SHP77 treated with DMSO at 0.1 percent for 48 hours (cell line): ENCODE data around the gene KRT36.

ENCODE experiments used
- DNase-seq: peaks from one replicate; lab custom pipeline; 2025; lab: John Stamatoyannopoulos, UW

Gene KRT36

DNA sequence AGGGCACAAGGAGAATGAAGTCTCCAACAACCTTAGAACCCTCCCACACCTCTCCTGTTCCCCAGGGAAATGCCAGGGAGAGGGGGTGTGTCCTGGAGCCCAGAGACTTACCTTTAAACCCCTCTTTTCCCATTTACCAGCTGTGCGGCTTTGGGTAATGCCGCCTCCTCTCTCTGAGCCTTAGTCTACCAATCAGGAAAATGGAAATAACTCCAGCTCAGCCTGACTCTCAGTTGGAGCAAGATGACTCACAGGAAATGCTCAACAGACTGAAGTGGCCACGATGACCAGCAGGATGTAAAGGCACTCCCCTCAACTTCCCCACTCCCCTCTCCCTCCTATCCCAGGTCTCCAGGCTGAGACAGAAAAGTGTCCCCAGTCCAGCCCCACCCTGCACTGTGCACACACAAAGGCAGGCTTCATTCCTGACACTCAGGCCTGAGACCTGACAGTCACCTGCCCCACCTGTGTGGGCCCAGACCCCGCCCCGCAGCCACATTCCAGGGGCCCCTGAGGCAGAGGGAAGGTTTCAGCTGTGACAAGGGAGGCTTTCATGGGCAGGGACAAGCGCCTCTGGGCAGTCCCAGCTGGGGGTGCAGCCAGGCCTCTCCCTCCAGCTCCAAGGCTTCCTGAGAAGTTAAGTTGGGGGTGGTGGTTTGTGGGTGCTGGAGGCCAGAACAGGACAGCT, 32.0 kb upstream of the KRT36 start:
- no peak for DNase-seq

DNA sequence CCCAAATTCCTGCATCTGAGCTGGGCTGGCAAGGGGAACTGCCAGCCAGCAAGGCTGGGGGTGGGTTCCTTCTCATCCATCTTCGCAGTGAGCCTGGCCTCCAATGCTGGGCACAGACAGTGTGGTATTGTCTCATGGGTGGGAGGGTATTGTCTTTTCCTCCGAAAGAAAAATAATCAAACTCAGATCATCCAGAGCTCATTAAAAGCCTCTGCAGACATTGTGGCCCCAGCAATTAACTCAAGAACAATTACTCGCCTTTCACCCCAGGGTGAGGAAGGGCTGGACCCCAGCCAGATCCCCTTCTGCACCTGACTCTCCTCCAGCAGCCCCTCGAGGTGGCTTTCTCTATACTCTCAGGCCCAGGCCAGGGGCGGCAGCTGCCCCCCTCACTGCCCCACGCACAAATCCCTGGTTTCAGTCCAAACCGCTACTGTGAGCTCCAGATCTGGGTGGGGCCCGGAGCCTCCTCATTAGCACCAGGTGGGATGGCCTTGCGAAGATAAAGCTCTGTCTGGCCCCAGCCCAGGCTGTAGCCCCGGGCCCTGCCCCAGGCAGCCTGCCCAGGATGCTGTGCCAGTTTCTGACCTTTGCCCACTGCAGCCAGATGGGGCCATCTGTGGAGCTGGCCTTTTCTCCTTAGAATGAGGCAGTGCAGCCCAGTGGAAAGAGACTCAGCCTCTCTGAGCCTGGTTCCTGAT, 31.3 kb upstream of the KRT36 start:
- DNase-seq: no peak

DNA sequence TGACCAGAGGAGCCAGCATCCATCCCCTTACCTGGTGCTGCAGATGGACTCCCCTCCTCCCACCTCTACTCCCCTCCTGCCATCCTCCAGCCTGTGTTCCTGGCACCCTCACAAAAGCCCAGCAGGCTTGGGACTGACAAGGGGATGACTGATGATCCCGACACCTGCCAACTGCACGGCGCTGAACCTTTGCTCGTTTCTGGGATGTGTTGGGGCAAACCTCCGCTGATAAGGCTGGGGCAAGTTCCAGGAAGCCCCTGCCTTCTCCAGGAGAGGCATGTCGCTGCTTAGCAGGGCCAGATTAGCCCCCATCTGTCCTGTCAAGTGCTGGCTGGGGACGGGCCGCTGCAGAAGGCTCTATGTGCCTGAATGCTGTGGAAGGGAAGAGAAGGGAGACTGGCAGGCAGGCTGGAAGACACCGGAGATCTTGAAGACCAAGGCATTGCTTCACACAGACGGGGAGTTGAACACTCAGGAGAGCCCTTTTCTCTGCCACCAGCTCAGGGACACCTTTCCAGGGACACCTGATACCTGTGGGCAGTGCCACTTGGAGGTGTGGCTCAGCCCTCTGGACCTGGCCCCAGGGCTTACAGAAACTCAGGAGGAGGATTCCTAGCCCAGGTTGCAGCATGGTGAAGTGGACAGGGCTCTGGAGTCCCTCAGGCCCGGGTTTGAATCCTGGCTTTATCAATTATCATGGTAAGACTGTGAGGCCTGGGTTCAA, 30.0 kb upstream of the KRT36 start:
- no peak for DNase-seq

DNA sequence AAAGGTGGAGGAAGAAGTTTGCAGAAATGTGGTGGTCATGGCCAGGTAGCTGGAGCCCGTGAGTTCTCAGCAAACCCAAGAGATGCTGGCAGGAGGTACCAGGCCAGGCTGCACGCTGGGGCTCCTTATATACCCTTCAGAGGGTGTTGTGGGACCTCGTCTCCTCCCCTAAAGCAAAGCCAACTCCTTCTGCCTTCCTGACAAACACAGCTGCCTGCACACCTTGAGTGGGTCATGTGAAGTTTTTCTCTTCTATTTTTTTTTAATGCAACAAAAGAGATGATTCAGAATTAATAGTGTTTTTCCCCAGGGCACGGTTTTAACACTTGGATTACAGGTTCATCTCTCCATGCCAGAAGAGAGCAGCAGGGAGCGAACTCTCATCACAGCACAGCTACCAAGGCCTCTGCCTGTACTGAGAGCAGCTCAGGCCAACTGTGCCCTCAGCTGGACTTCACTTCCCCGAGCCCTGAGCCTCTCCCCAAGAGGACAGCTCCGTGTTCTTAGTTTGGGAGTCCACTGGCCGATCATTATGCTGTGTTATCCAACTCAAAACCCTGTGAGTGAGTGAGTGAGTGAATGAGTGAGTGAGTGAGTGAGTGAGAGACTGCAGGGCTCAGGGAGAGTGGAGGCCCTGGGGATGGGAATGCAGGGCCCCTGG, 29.2 kb upstream of the KRT36 start, which contains the start of gene KRT15:
TSS of gene KRT15 (minus strand) at position 102 of the 661 bp plus-strand sequence. CDS start at position 39, 63 bp downstream.
- no peak for DNase-seq

DNA sequence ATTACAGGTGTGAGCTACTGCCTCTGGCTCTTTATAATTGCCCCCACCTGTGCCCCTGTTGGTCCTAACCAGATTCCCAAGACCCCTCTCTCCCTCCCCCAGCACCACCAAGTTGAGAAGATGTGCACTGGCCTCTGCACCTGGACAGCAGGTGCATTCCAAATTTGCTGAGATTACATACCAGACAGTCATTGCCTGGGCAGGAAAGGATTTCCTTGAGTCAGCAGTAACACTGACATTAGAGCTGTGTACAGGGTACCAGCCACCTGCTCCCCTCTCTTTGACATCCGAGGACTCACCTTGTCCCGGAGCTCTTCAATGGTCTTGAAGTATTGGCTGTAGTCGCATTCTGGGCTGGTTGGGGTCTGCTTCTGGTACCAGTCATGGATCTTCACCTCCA, 28.3 kb upstream of the KRT36 start:
- DNase-seq: no peak

DNA sequence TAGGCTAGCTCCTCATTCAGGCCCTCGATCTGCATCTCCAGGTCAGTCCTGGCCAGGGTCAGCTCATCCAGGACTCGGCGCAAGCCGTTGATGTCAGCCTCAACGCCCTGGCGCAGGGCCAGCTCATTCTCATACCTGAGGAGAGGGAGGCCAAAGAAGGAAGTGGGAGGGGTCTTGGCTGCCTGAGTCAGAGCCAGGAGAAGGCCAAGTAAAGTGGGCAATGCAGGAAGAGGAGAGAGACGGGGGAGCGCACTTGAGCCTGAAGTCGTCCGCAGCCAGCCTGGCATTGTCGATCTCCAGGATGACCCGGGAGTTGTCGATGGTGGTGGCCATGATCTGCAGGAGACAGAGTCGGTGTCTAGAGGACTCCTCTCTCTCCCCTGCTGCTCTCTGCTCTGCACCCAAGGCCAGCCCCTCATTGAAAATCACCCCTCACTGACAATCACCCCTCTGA, 27.1 kb upstream of the KRT36 start:
- DNase-seq: no peak

DNA sequence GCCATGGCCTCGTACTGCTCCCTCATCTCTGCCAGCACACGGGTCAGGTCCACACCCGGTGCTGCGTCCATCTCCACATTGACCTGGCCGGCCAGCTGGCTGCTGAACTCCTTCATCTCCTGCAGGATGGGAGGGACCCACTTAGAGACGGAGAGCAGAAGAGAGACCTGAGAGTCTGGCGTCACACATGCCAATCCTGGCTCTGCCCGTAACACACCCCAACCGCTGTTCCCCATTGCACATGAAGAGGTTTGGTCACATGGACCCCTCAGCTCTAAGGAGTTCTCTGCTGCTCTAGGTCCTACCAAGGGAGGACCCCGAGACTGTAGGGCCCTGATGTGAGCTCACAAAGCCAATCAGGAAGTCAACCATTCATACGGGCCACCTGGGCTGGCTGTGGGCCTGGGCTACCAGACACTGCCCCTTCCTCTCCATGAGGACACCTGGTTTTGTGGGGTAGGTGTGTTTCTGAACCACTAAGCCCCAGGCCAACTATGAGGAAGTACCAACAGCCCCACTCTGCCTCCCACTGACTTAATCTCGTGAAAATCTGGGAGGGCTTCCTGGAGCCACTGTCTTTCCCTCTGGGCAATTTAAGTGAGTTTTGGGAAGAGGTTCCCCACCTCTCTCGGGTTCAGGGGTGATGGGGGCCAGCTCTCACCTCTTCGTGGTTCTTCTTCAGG, 26.6 kb upstream of the KRT36 start:
- DNase-seq: no peak

DNA sequence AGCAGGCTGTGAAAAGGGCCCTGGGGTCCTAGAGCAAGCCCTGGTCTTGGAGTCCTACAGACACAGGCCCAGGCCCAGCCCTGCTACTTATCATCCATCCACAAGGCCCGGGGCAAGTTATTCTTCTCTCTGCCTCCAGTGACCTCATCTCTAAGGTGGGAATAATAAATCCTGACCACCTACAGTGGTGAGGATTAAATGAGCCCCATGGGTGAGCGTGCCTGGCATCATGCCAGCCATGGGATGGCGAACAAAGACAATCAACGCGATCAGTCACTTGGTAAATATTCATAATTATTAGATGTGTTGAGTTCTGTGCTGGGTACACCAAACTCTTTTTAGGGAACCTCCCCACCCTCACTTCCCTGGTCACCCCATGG, 23.4 kb upstream of the KRT36 start:
- no peak for DNase-seq

DNA sequence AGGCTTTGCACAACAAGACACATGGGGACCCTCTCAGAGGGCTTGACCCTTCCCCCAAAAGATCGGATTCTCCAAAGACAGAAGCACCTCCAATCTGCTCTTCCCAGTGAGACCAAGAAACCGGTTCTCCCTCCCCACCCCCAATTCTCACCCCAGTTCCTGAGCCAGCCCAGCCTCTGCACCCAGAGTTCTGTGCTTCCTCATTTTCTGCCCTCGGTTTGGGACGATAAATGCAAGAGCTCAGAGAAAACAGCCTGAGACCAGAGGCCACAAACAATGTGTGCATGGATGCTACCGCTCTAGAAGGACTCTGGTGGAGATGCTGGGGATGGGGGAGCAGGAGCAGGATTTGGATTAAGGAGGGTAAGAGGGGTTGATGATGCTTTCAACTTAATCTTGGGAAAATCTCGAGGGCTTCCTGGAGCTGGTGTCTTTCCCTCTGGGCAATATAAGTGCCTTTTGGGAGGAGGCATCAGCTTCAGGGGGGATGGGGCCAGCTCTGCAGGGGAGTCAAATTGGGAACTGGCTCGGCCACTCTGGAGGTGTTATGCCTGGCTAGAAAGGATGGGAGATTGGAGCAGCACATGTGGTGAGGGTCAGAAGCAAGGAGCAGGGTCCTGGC, 22.9 kb upstream of the KRT36 start:
- no peak for DNase-seq

DNA sequence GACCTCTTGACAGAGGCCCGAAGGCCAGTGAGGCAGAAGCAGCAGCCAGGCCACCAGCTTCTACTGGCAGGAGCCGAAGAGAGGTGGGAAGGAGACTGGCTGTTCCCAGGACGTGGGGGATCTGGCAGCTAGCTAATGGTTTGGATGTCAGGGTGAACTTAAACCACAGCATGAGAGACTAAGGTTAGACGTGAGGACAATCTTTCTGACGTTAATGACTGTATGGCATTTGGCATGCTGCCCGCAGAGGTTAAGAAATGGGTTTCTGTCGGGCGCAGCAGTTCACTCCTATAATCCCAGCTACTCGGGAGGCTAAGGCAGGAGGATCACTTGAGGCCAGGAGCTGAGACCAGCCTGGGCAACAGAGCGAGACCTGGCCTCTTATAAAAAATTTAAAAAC, 22.0 kb upstream of the KRT36 start:
- no peak for DNase-seq

DNA sequence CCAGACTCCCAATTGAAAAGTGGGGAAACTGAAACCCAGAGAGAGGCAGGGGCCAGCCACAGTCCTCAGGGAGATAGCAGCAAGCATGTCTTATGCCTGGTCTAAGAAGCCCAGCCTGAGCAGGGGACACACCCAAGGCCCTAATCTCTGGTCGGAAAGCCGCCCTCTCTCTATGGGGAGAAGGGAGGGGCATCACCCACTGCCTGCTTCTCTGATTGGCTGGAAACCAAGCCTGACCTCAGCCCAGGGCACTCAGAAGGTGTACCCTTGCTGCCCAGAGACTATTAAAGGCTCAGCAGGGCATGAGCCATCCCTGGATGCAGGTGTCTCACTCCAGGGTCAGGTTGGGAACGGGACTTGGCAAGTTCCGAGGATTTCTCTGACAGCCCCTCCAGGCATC, 21.4 kb upstream of the KRT36 start:
- no peak for DNase-seq

DNA sequence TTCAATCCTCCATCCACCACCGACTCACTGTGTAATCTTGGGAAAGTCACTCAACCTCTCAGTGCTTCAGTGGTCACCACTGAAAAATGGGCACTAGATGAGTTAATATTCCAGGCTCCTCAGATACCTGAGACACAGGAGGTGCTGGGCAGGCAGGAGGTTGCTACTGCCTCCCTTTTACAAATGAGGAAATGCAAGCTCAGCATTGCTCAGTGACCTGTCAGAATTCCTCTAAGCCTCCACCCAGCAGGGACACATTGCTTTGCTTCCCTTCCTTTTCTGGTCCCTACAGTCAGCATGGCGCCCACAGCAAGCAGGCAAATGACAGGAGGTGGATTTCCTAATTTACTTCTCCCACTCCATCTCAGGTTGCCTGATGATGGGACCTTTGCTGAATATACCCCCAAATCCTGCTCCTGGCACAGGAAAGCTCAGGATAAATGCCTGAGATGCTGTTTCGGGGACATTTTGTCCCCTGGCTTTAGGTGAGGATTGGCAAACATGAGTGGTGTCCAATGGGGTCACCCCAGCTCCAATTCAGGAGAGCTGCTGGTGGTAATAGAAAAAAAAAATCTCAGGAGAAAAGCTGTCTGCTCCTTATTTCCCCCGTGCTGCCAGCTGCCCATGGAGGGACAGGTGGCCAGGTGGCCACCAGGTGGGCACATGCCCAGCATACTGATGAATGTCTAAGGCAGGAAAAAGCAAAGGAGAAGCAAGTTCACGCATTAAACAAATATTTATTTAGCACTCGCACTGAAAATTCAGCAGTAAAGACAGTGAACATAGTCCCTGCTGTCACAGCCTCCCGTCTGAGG, 20.7 kb upstream of the KRT36 start:
- DNase-seq: no peak

DNA sequence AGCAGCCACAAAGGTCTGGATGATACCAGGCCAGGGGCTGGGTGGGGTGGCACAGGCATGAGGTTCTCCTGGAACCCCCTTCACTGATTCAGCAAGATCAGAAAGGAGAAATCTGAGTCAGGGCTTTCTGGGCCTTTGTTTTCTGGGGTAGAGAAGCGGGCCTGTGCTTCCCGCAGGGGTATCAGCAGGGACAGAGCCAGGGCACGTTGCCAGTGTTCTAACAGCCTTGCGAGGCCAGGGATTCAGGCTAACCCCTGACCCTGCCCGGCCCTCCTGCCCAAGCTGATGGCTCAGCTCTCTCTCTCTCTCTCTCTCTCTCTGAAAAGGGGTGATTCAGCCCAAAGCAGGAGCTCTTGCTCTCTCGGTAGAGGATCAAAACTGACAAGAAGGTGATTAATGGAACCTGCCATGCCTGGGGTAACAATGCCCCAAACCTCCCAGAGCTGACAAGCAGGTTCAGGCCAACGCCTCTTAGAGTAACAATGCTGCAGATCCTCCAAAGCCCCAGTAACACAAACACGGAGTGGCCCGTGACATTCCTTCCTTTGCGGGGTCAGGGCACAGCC, 17.7 kb upstream of the KRT36 start:
- DNase-seq: no peak

DNA sequence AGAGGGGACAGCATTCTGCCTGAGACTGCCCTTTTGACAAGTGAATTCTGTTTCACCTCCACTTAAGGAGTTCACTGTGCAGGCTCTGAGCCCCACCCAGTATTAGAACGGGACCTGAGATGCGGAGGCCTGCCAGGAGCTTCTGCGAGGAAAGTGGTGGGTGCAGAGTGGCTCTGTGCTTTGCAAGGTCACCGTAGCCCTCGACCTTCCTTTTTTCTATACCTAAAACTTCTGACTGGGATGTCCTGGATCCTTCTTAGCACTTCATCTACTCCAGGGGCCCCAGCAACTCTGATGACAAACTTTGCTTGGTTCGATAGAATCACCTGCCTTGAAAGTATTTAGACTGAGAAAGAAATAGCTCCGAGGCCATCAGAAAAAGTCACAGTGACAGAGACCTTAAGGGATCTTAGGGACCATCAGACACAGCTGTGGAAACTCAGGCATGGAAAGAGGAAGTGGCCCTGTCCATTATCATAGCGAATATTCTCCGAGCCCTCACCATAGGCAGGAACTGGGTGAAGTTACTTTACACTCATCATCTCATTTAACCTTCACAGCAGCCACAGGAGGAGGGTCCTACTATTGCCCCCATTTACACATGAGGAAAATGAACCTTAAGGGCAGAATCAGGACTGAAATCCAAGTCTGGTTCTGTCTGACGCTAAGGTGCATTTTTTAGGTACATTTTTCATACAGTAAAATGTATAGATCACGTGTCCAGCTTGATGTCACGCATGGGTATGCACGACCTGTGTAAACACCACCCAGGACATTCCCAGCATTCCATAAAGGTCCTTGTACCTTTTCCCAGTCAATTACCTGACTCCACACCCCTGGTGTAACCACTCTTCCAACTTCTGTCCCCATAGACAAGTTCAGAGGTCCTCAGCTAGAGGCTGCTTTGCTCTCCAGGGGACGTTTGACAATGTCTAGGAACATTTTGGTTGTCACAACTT, 16.4 kb upstream of the KRT36 start:
- no peak for DNase-seq

DNA sequence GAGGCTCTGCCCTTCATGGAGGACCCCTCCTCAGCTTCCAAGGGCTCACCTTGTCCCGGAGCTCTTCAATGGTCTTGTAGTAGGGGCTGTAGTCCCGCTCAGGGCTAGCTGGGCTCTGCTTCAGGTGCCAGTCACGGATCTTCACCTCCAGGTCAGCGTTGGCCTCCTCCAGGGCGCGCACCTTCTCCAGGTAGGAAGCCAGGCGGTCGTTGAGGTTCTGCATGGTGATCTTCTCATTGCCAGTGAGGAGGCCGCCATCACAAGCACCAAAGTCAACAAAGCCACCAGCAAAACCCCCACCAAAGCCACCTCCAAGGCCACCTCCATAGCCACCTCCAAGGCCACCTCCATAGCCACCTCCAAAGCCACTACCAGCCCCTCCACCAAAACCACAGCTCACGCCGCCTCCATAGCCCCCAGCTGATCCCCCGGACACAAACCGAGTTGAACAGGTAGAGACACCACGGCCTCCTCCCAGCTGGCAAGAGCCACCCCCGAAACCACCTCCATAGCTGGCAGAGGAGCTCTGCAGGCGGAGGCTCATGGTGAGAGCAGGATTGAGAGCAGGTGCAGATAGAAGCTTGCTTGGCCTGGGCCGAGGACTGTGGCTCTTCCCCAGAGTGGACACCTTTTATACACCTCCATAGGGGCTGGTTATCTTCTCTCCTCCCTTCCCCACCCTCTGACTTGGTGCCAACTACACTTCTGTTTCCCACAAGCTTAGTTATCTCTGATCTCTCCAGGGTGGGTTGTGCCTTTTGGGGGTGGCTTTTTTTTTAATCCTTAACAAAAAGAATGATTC, 15.5 kb upstream of the KRT36 start, which contains the start of gene KRT13:
TSS of gene KRT13 (minus strand) at position 606 of the 802 bp plus-strand sequence. CDS start at position 544, 62 bp downstream.
- no peak for DNase-seq

DNA sequence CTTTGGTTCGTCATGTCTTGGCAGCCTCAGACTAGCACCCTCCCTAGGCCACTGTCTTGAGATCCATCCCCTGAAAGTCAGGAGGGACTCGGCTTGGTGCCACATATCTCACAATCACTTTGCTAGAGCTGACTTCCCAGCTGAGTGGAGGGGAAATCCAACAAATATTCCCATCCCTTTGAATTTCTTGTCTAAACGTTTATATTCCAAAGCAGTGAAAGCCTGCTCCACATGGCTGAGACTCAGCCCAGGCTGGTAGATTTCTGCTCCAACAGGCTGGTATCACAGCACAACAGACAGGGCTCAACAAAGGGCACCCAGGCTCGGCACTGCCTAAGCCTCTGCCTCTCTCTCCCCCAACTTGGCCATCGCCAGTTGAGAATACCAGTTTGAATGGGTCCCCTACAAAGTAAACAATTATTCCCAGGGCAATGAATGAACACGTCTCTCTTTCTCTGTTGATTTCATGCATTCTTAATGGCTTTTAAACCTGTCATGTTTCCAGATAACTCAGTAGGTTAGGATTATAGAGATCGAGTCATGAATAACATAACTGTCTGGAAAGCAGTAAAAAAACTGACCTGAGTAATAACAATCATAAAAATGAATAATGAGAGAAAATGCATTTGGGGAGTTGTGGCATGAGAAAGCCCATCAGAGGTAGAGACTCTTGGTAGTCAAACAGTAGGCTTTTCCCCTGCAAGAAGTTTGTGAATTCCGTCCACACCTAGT, 14.7 kb upstream of the KRT36 start:
- DNase-seq: no peak

DNA sequence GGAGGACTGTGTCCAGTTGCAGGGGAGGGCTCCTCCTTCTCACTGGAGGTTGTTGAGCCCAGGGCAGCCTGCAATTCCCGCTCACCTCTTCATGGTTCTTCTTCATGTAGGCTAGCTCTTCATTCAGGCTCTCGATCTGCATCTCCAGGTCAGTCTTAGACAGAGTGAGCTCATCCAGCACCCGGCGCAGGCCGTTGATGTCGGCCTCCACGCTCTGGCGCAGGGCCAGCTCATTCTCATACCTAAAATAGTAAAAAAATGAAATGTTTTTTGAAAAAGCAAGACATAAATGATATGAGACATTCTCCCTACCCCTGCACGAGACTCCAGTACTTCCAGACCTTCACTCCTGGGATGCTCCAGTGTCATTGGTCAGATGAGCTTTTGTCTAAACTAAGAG, 13.5 kb upstream of the KRT36 start:
- DNase-seq: no peak
